Activated CD4-positive, alpha-beta memory T cell treated with anti-CD3 and anti-CD28 coated beads for 36 hours (primary cell): Measurements from ENCODE around the gene ADAT3. TPM values are rescaled to one million over a fixed set of nuclear protein-coding genes. Genes with fewer than 3 reads are reported as not detected.
"Not testable (repeated sequence)": the region's sequence is repeated elsewhere in the genome, so short reads cannot be mapped to it uniquely, and the experiment has no call there.

ENCODE experiments used
- CTCF ChIA-PET: fragments of 350-600 bp; sonication (Branson Sonifier 250); formaldehyde crosslinking; loops from one replicate; lab custom pipeline; 2021; ENCODE audit warnings: antibody characterized with exemption, inconsistent platforms; lab: Charles Lee
- POLR2A ChIA-PET: fragments of 350-600 bp; sonication (Branson Sonifier 250); formaldehyde crosslinking; loops from one replicate; lab custom pipeline; 2021; ENCODE audit warnings: antibody characterized with exemption; lab: Charles Lee
- DNase-seq: peaks from one replicate; pipeline ENCODE4 v3.0.0-alpha.2; 2020
- H3K27ac Mint-ChIP-seq: one replicate; pipeline ENCODE4 v1.8.0; 2021; ENCODE audit warnings: mixed read lengths
- H3K27me3 Mint-ChIP-seq: one replicate; pipeline ENCODE4 v1.8.0; 2021; ENCODE audit warnings: mixed read lengths
- H3K36me3 Mint-ChIP-seq: one replicate; pipeline ENCODE4 v1.8.0; 2021; ENCODE audit warnings: mixed read lengths
- H3K4me1 Mint-ChIP-seq: one replicate; pipeline ENCODE4 v1.8.0; 2021; ENCODE audit warnings: low read depth, mixed read lengths
- H3K4me3 Mint-ChIP-seq: one replicate; pipeline ENCODE4 v1.8.0; 2021; ENCODE audit warnings: mild to moderate bottlenecking, mixed read lengths
- H3K9me3 Mint-ChIP-seq: one replicate; pipeline ENCODE4 v1.8.0; 2021; ENCODE audit warnings: mixed read lengths
- intact Hi-C: fragments of 100-400 bp; cut with micrococcal nuclease; formaldehyde crosslinking; loops from one replicate; pipeline ENCODE4 v1.15.1; 2023
- total RNA-seq, 2 experiments: library from RNA; stranded (reverse); gene quantifications; one replicate each; pipeline ENCODE4 v1.2.3, GENCODE V29; 2021

Gene ADAT3
- total RNA-seq, 2 experiments from 2014 or later = 5.7 to 5.8 TPM

- H3K4me1 Mint-ChIP-seq = peaks cover 13% of the 10 kb centered on the region
- H3K9me3 Mint-ChIP-seq = no peaks in the 10 kb centered on the region
- no peak overlapping the region for H3K27ac Mint-ChIP-seq
- DNase-seq = no peak
- ChIA-PET CTCF (no interaction called here), POLR2A (no interaction called here)
- no peaks in the 10 kb centered on the region for H3K27me3 Mint-ChIP-seq
- intact Hi-C loops = no loop called here
- H3K36me3 Mint-ChIP-seq = peaks cover 25% of the 10 kb centered on the region
- no peak overlapping the region for H3K4me3 Mint-ChIP-seq
Measured at GRCh38 chr19:1871140-1871597, 34.0 kb upstream of the ADAT3 start.

GRCh38 chr19:1871630-1872029 is 33.6 kb upstream of the ADAT3 start:
- Mint-ChIP-seq H3K9me3 (no peaks in the 10 kb centered on the region), H3K4me3 (no peak overlapping the region), H3K4me1 (peaks cover 17% of the 10 kb centered on the region), H3K27me3 (no peaks in the 10 kb centered on the region), H3K27ac (no peak overlapping the region), H3K36me3 (peaks cover 25% of the 10 kb centered on the region)
- POLR2A ChIA-PET = no interaction called here
- CTCF ChIA-PET = no interaction called here
- intact Hi-C loops = no loop called here
- DNase-seq = no peak

- ChIA-PET POLR2A (interaction anchor here (0.5 kb wide), 1 partner anchor 30 kb away, joined by 3 read pairs; no protein-coding TSS in a partner anchor), CTCF (no interaction called here)
- Mint-ChIP-seq H3K27ac (no peak overlapping the region), H3K36me3 (peaks cover 25% of the 10 kb centered on the region), H3K9me3 (no peaks in the 10 kb centered on the region), H3K4me3 (no peak overlapping the region), H3K27me3 (no peaks in the 10 kb centered on the region), H3K4me1 (peaks cover 17% of the 10 kb centered on the region)
- DNase-seq = no peak
- intact Hi-C loops = no loop called here
Measured at GRCh38 chr19:1872807-1873523, 32.2 kb upstream of the ADAT3 start.

- H3K27me3 Mint-ChIP-seq = no peaks in the 10 kb centered on the region
- intact Hi-C loops = no loop called here
- peaks cover 25% of the 10 kb centered on the region for H3K36me3 Mint-ChIP-seq
- peaks cover 16% of the 10 kb centered on the region for H3K4me1 Mint-ChIP-seq
- peak overlapping the region; percentile 97 for H3K27ac Mint-ChIP-seq
- DNase-seq = no peak
- CTCF ChIA-PET = interaction anchor here (0.6 to 3.4 kb wide), 5 partner anchors 9 to 599 kb away, joined by 3 to 18 read pairs (median 4); no protein-coding TSS in a partner anchor
- POLR2A ChIA-PET = interaction anchor here (0.5 to 1.0 kb wide), 3 partner anchors 9 to 29 kb away, joined by 3 read pairs; no protein-coding TSS in a partner anchor
- peak overlapping the region; percentile 99 for H3K4me3 Mint-ChIP-seq
- no peaks in the 10 kb centered on the region for H3K9me3 Mint-ChIP-seq
Measured at GRCh38 chr19:1873524-1874473, 31.4 kb upstream of the ADAT3 start.

- H3K36me3 Mint-ChIP-seq = peaks cover 25% of the 10 kb centered on the region
- peak; percentile 35 for DNase-seq
- H3K4me3 Mint-ChIP-seq = peak overlapping the region; percentile 99
- H3K4me1 Mint-ChIP-seq = peaks cover 13% of the 10 kb centered on the region
- peak overlapping the region; percentile 97 for H3K27ac Mint-ChIP-seq
- intact Hi-C loops = no loop called here
- POLR2A ChIA-PET = interaction anchor here (0.6 to 3.0 kb wide), 10 partner anchors 8 to 465 kb away, joined by 3 to 19 read pairs (median 4); no protein-coding TSS in a partner anchor
- CTCF ChIA-PET = interaction anchor here (0.5 to 3.4 kb wide), 11 partner anchors 10 to 598 kb away, joined by 3 to 18 read pairs (median 4); partner anchors contain the start of gene ABHD17A
- no peaks in the 10 kb centered on the region for H3K27me3 Mint-ChIP-seq
- no peaks in the 10 kb centered on the region for H3K9me3 Mint-ChIP-seq
Measured at GRCh38 chr19:1874554-1875185, 30.5 kb upstream of the ADAT3 start.

GRCh38 chr19:1875265-1875645 is 29.9 kb upstream of the ADAT3 start:
- Mint-ChIP-seq H3K27ac (peak overlapping the region; percentile 97), H3K36me3 (peaks cover 23% of the 10 kb centered on the region), H3K4me1 (peaks cover 13% of the 10 kb centered on the region), H3K4me3 (peak overlapping the region; percentile 99)
- H3K27me3 Mint-ChIP-seq, H3K9me3 Mint-ChIP-seq, intact Hi-C loops: not testable (repeated sequence)
- ChIA-PET POLR2A (interaction anchor here (0.7 to 3.0 kb wide), 7 partner anchors 9 to 465 kb away, joined by 3 to 19 read pairs (median 4); no protein-coding TSS in a partner anchor), CTCF (interaction anchor here (0.9 to 3.4 kb wide), 8 partner anchors 9 to 54 kb away, joined by 3 to 18 read pairs (median 6); partner anchors contain the start of gene ABHD17A)
- DNase-seq = peak; percentile 18

- no peaks in the 10 kb centered on the region for H3K9me3 Mint-ChIP-seq
- H3K4me1 Mint-ChIP-seq = peaks cover 15% of the 10 kb centered on the region
- DNase-seq = peak; percentile 93
- peaks cover 21% of the 10 kb centered on the region for H3K36me3 Mint-ChIP-seq
- intact Hi-C loops = loop anchor here (1.0 kb wide), 2 partner anchors 8 to 12 kb away; no protein-coding TSS in a partner anchor
- peak overlapping the region; percentile 97 for H3K27ac Mint-ChIP-seq
- peak overlapping the region; percentile 99 for H3K4me3 Mint-ChIP-seq
- POLR2A ChIA-PET = interaction anchor here (0.7 to 3.0 kb wide), 10 partner anchors 9 to 466 kb away, joined by 3 to 19 read pairs (median 4); partner anchors contain the start of genes ABHD17A, ADAT3 and SCAMP4
- CTCF ChIA-PET = interaction anchor here (0.6 to 3.4 kb wide), 10 partner anchors 9 to 53 kb away, joined by 3 to 18 read pairs (median 6); partner anchors contain the start of gene ABHD17A
- no peaks in the 10 kb centered on the region for H3K27me3 Mint-ChIP-seq
Measured at GRCh38 chr19:1875646-1876495, 29.3 kb upstream of the ADAT3 start.

GRCh38 chr19:1876496-1877279 is 28.5 kb upstream of the ADAT3 start:
- not testable (repeated sequence) for H3K9me3 Mint-ChIP-seq, H3K27me3 Mint-ChIP-seq, DNase-seq
- intact Hi-C loops = loop anchor here (1.0 kb wide), 2 partner anchors 8 to 12 kb away; no protein-coding TSS in a partner anchor
- Mint-ChIP-seq H3K4me3 (peak overlapping the region; percentile 99), H3K27ac (peak overlapping the region; percentile 87), H3K36me3 (peaks cover 21% of the 10 kb centered on the region), H3K4me1 (peaks cover 17% of the 10 kb centered on the region)
- ChIA-PET POLR2A (interaction anchor here (0.8 to 3.0 kb wide), 6 partner anchors 8 to 66 kb away, joined by 3 to 19 read pairs (median 4); partner anchors contain the start of genes ABHD17A, ADAT3 and SCAMP4), CTCF (interaction anchor here (0.6 to 3.4 kb wide), 9 partner anchors 8 to 53 kb away, joined by 3 to 18 read pairs (median 5); partner anchors contain the start of gene ABHD17A)

- ChIA-PET POLR2A (interaction anchor here (1.5 to 3.0 kb wide), 3 partner anchors 12 to 65 kb away, joined by 3 to 19 read pairs (median 8); no protein-coding TSS in a partner anchor), CTCF (interaction anchor here (1.6 to 3.4 kb wide), 2 partner anchors 13 to 21 kb away, joined by 9 to 18 read pairs; no protein-coding TSS in a partner anchor)
- H3K27me3 Mint-ChIP-seq, intact Hi-C loops, H3K27ac Mint-ChIP-seq, DNase-seq, H3K4me3 Mint-ChIP-seq, H3K9me3 Mint-ChIP-seq: not testable (repeated sequence)
- Mint-ChIP-seq H3K4me1 (peaks cover 22% of the 10 kb centered on the region), H3K36me3 (peaks cover 21% of the 10 kb centered on the region)
Measured at GRCh38 chr19:1877280-1877660, 27.9 kb upstream of the ADAT3 start.

- H3K9me3 Mint-ChIP-seq, H3K4me3 Mint-ChIP-seq, H3K27me3 Mint-ChIP-seq, DNase-seq, CTCF ChIA-PET, H3K27ac Mint-ChIP-seq, intact Hi-C loops, POLR2A ChIA-PET: not testable (repeated sequence)
- Mint-ChIP-seq H3K36me3 (peaks cover 25% of the 10 kb centered on the region), H3K4me1 (peaks cover 35% of the 10 kb centered on the region)
Measured at GRCh38 chr19:1878583-1878982, 26.6 kb upstream of the ADAT3 start.
